GM12865 (cell line): ENCODE data around the gene CDC45.

ENCODE experiments used
- DNase-seq: peaks from one replicate; pipeline ENCODE4 v3.0.0; 2010; ENCODE audit warnings: low read depth
- H3K4me3 ChIP-seq: 2 replicates; pipeline ENCODE4 v1.5.1; 2011; ENCODE audit warnings: mild to moderate bottlenecking, low read depth, low read length, control low read depth
- TF ChIP-seq, protein P1 (sequence below): IDR thresholded peaks from 2 replicates; pipeline ENCODE4 v1.5.1; 2011; ENCODE audit warnings: low read length, control low read depth, low read depth, inconsistent platforms; ENCODE audit not compliant: insufficient read depth; ENCODE audit errors: missing control alignments

CDC45 gene

GRCh38 chr22:19515654-19516377 is 36.1 kb downstream of the CDC45 start:
- DNase-seq: no peak
- TF ChIP-seq, protein P1, sequence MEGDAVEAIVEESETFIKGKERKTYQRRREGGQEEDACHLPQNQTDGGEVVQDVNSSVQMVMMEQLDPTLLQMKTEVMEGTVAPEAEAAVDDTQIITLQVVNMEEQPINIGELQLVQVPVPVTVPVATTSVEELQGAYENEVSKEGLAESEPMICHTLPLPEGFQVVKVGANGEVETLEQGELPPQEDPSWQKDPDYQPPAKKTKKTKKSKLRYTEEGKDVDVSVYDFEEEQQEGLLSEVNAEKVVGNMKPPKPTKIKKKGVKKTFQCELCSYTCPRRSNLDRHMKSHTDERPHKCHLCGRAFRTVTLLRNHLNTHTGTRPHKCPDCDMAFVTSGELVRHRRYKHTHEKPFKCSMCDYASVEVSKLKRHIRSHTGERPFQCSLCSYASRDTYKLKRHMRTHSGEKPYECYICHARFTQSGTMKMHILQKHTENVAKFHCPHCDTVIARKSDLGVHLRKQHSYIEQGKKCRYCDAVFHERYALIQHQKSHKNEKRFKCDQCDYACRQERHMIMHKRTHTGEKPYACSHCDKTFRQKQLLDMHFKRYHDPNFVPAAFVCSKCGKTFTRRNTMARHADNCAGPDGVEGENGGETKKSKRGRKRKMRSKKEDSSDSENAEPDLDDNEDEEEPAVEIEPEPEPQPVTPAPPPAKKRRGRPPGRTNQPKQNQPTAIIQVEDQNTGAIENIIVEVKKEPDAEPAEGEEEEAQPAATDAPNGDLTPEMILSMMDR: no peak
- no peak overlapping the region for H3K4me3 ChIP-seq

- no peak overlapping the region for H3K4me3 ChIP-seq
- TF ChIP-seq, protein P1: no peak
- no peak for DNase-seq
Measured at GRCh38 chr22:19516378-19517170, 36.9 kb downstream of the CDC45 start.

DNA sequence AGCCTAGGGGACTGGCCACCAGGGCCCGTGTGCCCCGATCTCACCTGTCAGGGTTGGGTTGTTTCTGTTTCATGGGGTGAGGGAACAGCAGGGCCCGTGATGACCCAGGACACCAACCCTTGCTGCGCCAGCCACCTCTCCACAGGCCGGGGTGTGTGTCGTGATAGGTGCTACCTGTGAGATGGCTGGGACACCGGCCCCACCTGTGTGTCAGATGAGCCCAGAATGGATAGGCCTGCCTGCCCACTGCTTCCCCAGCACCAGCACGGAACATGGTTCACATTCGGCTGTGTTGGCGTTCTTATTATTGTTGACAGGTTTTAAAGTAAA is 37.4 kb downstream of the CDC45 start:
- DNase-seq: no peak
- H3K4me3 ChIP-seq: no peak overlapping the region
- TF ChIP-seq, protein P1: no peak

- no peak overlapping the region for H3K4me3 ChIP-seq
- TF ChIP-seq, protein P1: no peak
- DNase-seq: no peak
Measured at GRCh38 chr22:19517919-19518611, 38.3 kb downstream of the CDC45 start.

- TF ChIP-seq, protein P1: no peak
- no peak for DNase-seq
- no peak overlapping the region for H3K4me3 ChIP-seq
Measured at GRCh38 chr22:19518635-19519034, 38.9 kb downstream of the CDC45 start.

- TF ChIP-seq, protein P1: no peak
- DNase-seq: no peak
- no peak overlapping the region for H3K4me3 ChIP-seq
Measured at GRCh38 chr22:19519041-19519926, 39.6 kb downstream of the CDC45 start.
